GM23248 (cell line): ENCODE data around the gene VPS35.

ENCODE experiments used
- EZH2 ChIP-seq: fragments of 200-600 bp; sonication (generic); IDR thresholded peaks from 2 replicates; pipeline ENCODE4 v1.6.1; 2018; ENCODE audit warnings: antibody characterized with exemption, mild to moderate bottlenecking; ENCODE audit not compliant: insufficient read depth, poor library complexity, severe bottlenecking
- EZH2phosphoT487 ChIP-seq: fragments of 200-600 bp; sonication (generic); IDR thresholded peaks from 2 replicates; pipeline ENCODE4 v1.6.1; 2018; ENCODE audit warnings: antibody characterized with exemption, moderate library complexity, mild to moderate bottlenecking, low read depth; ENCODE audit not compliant: insufficient read depth

GRCh38 chr16:46688654-46689364, at the start of gene VPS35:
- no peak for TF ChIP-seq EZH2
- no peak for TF ChIP-seq EZH2phosphoT487
